ENCODE measurements around the gene GATA3.

The GATA3 gene

GRCh38 chr10:8054494-8055407 is at the start of gene GATA3:
Gene GATA3 (plus strand): TSS chr10:8054688. CDS start chr10:8055656, 968 bp downstream.
- no peak for TF ChIP-seq CTCF (IDR thresholded peaks at IDR 0.05; ENCODE audit: insufficient read depth, low read depth, low read length, missing control alignments)
- peak within 1 kb of the TSS; percentile 41 for H3K4me3 ChIP-seq (ENCODE audit: low read depth, low read length)
- peak; percentile 59 for DNase-seq (ENCODE audit: low read depth)

- peak; percentile 15 for DNase-seq (ENCODE audit: low read depth)
- no peak overlapping the region for H3K4me3 ChIP-seq (ENCODE audit: low read depth, low read length)
- no peak for TF ChIP-seq CTCF (IDR thresholded peaks at IDR 0.05; ENCODE audit: insufficient read depth, low read depth, low read length, missing control alignments)
Measured at GRCh38 chr10:8006274-8006999, 48.1 kb upstream of the GATA3 start.

GRCh38 chr10:8009031-8009430 is 45.5 kb upstream of the GATA3 start:
- DNase-seq (ENCODE audit: low read depth), result no peak
- no peak overlapping the region for H3K4me3 ChIP-seq (ENCODE audit: low read depth, low read length)
- no peak for TF ChIP-seq CTCF (IDR thresholded peaks at IDR 0.05; ENCODE audit: insufficient read depth, low read depth, low read length, missing control alignments)

- TF ChIP-seq CTCF (IDR thresholded peaks at IDR 0.05; ENCODE audit: insufficient read depth, low read depth, low read length, missing control alignments), result no peak
- DNase-seq (ENCODE audit: low read depth), result no peak
Measured at GRCh38 chr10:8013006-8013405, 41.5 kb upstream of the GATA3 start.

GRCh38 chr10:8013619-8014018 is 40.9 kb upstream of the GATA3 start:
- TF ChIP-seq CTCF (IDR thresholded peaks at IDR 0.05; ENCODE audit: insufficient read depth, low read depth, low read length, missing control alignments), result no peak
- DNase-seq (ENCODE audit: low read depth), result no peak
- no peak overlapping the region for H3K4me3 ChIP-seq (ENCODE audit: low read depth, low read length)

More at GRCh38 chr10:8013006-8013405, 41.5 kb upstream of the GATA3 start:
- no peak overlapping the region for H3K4me3 ChIP-seq (ENCODE audit: low read depth, low read length)

- H3K4me3 ChIP-seq (ENCODE audit: low read depth, low read length), result no peak overlapping the region
- no peak for TF ChIP-seq CTCF (IDR thresholded peaks at IDR 0.05; ENCODE audit: insufficient read depth, low read depth, low read length, missing control alignments)
- no peak for DNase-seq (ENCODE audit: low read depth)
Measured at GRCh38 chr10:8014649-8015048, 39.8 kb upstream of the GATA3 start.
